ENCODE measurements around the gene NALCN.

Gene NALCN

GRCh38 chr13:101025519-101025918 lies 390.8 kb downstream of the NALCN start:
- Histone ChIP-seq H3K4me3 (ENCODE audit: insufficient read length, low read depth) (no peak overlapping the region), H3K9ac (ENCODE audit: insufficient read length, low read depth) (no peak overlapping the region), H3K4me1 (ENCODE audit: insufficient read depth, insufficient read length) (no peaks in the 10 kb centered on the region), H3K36me3 (ENCODE audit: insufficient read depth, insufficient read length, low read length) (no peaks in the 10 kb centered on the region), H3K9me3 (ENCODE audit: insufficient read depth, low read length) (no peaks in the 10 kb centered on the region), H3K27me3 (ENCODE audit: insufficient read depth, insufficient read length) (no peaks in the 10 kb centered on the region)
- TF ChIP-seq SUZ12 (IDR thresholded peaks at IDR 0.05; ENCODE audit: extremely low read depth, insufficient read depth, insufficient read length) (no peak), YY1 (IDR thresholded peaks at IDR 0.05; ENCODE audit: insufficient read depth, insufficient read length) (no peak), ZNF274 (IDR thresholded peaks at IDR 0.05; ENCODE audit: low read depth, low read length) (no peak)
- DNase-seq (ENCODE audit: low read depth, low spot score) = no peak

- no peaks in the 10 kb centered on the region for H3K4me1 ChIP-seq (ENCODE audit: insufficient read depth, insufficient read length)
- DNase-seq (ENCODE audit: low read depth, low spot score) = no peak
- no peaks in the 10 kb centered on the region for H3K36me3 ChIP-seq (ENCODE audit: insufficient read depth, insufficient read length, low read length)
- no peak overlapping the region for H3K9ac ChIP-seq (ENCODE audit: insufficient read length, low read depth)
- TF ChIP-seq ZNF274 (IDR thresholded peaks at IDR 0.05; ENCODE audit: low read depth, low read length) = no peak
- no peak for TF ChIP-seq SUZ12 (IDR thresholded peaks at IDR 0.05; ENCODE audit: extremely low read depth, insufficient read depth, insufficient read length)
- no peak for TF ChIP-seq YY1 (IDR thresholded peaks at IDR 0.05; ENCODE audit: insufficient read depth, insufficient read length)
- no peaks in the 10 kb centered on the region for H3K27me3 ChIP-seq (ENCODE audit: insufficient read depth, insufficient read length)
- H3K4me3 ChIP-seq (ENCODE audit: insufficient read length, low read depth) = no peak overlapping the region
- H3K9me3 ChIP-seq (ENCODE audit: insufficient read depth, low read length) = no peaks in the 10 kb centered on the region
These were observed 397.2 kb downstream of the NALCN start for GRCh38 chr13:101019126-101019525.

GRCh38 chr13:101018720-101019119 lies 397.6 kb downstream of the NALCN start:
- TF ChIP-seq ZNF274 (IDR thresholded peaks at IDR 0.05; ENCODE audit: low read depth, low read length) (no peak), YY1 (IDR thresholded peaks at IDR 0.05; ENCODE audit: insufficient read depth, insufficient read length) (no peak), SUZ12 (IDR thresholded peaks at IDR 0.05; ENCODE audit: extremely low read depth, insufficient read depth, insufficient read length) (no peak)
- Histone ChIP-seq H3K36me3 (ENCODE audit: insufficient read depth, insufficient read length, low read length) (no peaks in the 10 kb centered on the region), H3K9ac (ENCODE audit: insufficient read length, low read depth) (no peak overlapping the region), H3K9me3 (ENCODE audit: insufficient read depth, low read length) (no peaks in the 10 kb centered on the region), H3K27me3 (ENCODE audit: insufficient read depth, insufficient read length) (no peaks in the 10 kb centered on the region), H3K4me1 (ENCODE audit: insufficient read depth, insufficient read length) (no peaks in the 10 kb centered on the region), H3K4me3 (ENCODE audit: insufficient read length, low read depth) (no peak overlapping the region)
- no peak for DNase-seq (ENCODE audit: low read depth, low spot score)

GRCh38 chr13:101017123-101017872 lies 399.0 kb downstream of the NALCN start:
- Histone ChIP-seq H3K4me1 (ENCODE audit: insufficient read depth, insufficient read length) (no peaks in the 10 kb centered on the region), H3K9me3 (ENCODE audit: insufficient read depth, low read length) (no peaks in the 10 kb centered on the region), H3K27me3 (ENCODE audit: insufficient read depth, insufficient read length) (no peaks in the 10 kb centered on the region), H3K9ac (ENCODE audit: insufficient read length, low read depth) (no peak overlapping the region), H3K4me3 (ENCODE audit: insufficient read length, low read depth) (no peak overlapping the region), H3K36me3 (ENCODE audit: insufficient read depth, insufficient read length, low read length) (no peaks in the 10 kb centered on the region)
- no peak for DNase-seq (ENCODE audit: low read depth, low spot score)
- TF ChIP-seq SUZ12 (IDR thresholded peaks at IDR 0.05; ENCODE audit: extremely low read depth, insufficient read depth, insufficient read length) (no peak), YY1 (IDR thresholded peaks at IDR 0.05; ENCODE audit: insufficient read depth, insufficient read length) (no peak), ZNF274 (IDR thresholded peaks at IDR 0.05; ENCODE audit: low read depth, low read length) (no peak)

- Histone ChIP-seq H3K36me3 (ENCODE audit: insufficient read depth, insufficient read length, low read length) (no peaks in the 10 kb centered on the region), H3K4me3 (ENCODE audit: insufficient read length, low read depth) (no peak overlapping the region), H3K9me3 (ENCODE audit: insufficient read depth, low read length) (no peaks in the 10 kb centered on the region), H3K27me3 (ENCODE audit: insufficient read depth, insufficient read length) (no peaks in the 10 kb centered on the region), H3K9ac (ENCODE audit: insufficient read length, low read depth) (no peak overlapping the region), H3K4me1 (ENCODE audit: insufficient read depth, insufficient read length) (no peaks in the 10 kb centered on the region)
- no peak for DNase-seq (ENCODE audit: low read depth, low spot score)
- no peak for TF ChIP-seq YY1 (IDR thresholded peaks at IDR 0.05; ENCODE audit: insufficient read depth, insufficient read length)
- TF ChIP-seq SUZ12 (IDR thresholded peaks at IDR 0.05; ENCODE audit: extremely low read depth, insufficient read depth, insufficient read length) = no peak
- TF ChIP-seq ZNF274 (IDR thresholded peaks at IDR 0.05; ENCODE audit: low read depth, low read length) = no peak
These were observed 399.8 kb downstream of the NALCN start for GRCh38 chr13:101016475-101016874.

DNA sequence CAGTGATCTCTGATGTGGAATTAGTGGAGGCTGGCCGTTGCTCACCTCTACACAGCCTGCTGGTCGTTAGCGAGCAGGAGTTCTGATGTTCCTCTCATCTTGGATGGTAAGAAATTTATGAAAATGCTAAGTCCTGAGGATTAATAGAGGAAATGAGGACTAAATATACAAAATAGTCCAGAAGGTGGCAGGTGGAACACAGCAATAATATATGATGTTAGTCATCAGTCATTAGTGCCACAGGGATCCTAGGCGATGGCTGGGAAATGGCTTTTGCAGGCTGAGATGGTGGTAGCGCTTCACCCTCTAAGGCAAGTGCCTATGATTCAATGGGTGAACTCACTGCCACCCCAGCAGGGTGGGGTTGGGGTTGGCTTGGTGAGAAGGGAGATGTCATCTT lies 403.1 kb downstream of the NALCN start:
- no peaks in the 10 kb centered on the region for H3K36me3 ChIP-seq (ENCODE audit: insufficient read depth, insufficient read length, low read length)
- TF ChIP-seq ZNF274 (IDR thresholded peaks at IDR 0.05; ENCODE audit: low read depth, low read length) (no peak), SUZ12 (IDR thresholded peaks at IDR 0.05; ENCODE audit: extremely low read depth, insufficient read depth, insufficient read length) (no peak), YY1 (IDR thresholded peaks at IDR 0.05; ENCODE audit: insufficient read depth, insufficient read length) (no peak)
- H3K4me3 ChIP-seq (ENCODE audit: insufficient read length, low read depth) = no peak overlapping the region
- no peaks in the 10 kb centered on the region for H3K4me1 ChIP-seq (ENCODE audit: insufficient read depth, insufficient read length)
- H3K27me3 ChIP-seq (ENCODE audit: insufficient read depth, insufficient read length) = no peaks in the 10 kb centered on the region
- DNase-seq (ENCODE audit: low read depth, low spot score) = no peak
- H3K9me3 ChIP-seq (ENCODE audit: insufficient read depth, low read length) = no peaks in the 10 kb centered on the region
- no peak overlapping the region for H3K9ac ChIP-seq (ENCODE audit: insufficient read length, low read depth)

- Histone ChIP-seq H3K36me3 (ENCODE audit: insufficient read depth, insufficient read length, low read length) (no peaks in the 10 kb centered on the region), H3K9ac (ENCODE audit: insufficient read length, low read depth) (no peak overlapping the region), H3K9me3 (ENCODE audit: insufficient read depth, low read length) (no peaks in the 10 kb centered on the region), H3K27me3 (ENCODE audit: insufficient read depth, insufficient read length) (no peaks in the 10 kb centered on the region), H3K4me1 (ENCODE audit: insufficient read depth, insufficient read length) (no peaks in the 10 kb centered on the region), H3K4me3 (ENCODE audit: insufficient read length, low read depth) (no peak overlapping the region)
- no peak for DNase-seq (ENCODE audit: low read depth, low spot score)
- TF ChIP-seq SUZ12 (IDR thresholded peaks at IDR 0.05; ENCODE audit: extremely low read depth, insufficient read depth, insufficient read length) = no peak
- no peak for TF ChIP-seq ZNF274 (IDR thresholded peaks at IDR 0.05; ENCODE audit: low read depth, low read length)
These were observed 406.2 kb downstream of the NALCN start for GRCh38 chr13:101010100-101010499.
